ENCODE measurements around the gene TBC1D22A. TPM values are rescaled to one million over a fixed set of nuclear protein-coding genes. Genes with fewer than 3 reads are reported as not detected.

TBC1D22A gene
- total and polyA plus RNA-seq, 9 donors: 12.5 to 25.6 (median 18.5) TPM

- no peak overlapping the region for H3K27ac ChIP-seq
- DNase-seq: peak in 1 of 5 donors; percentile 3
- no peaks in the 10 kb centered on the region for H3K4me1 ChIP-seq (ENCODE audit: insufficient read depth)
- WGBS, 3 donors: 94% methylated on average over 18 of the region's 18 CpGs
- intact Hi-C loops (cut with DNase I): no loop called here
- no peaks in the 10 kb centered on the region for H3K27me3 ChIP-seq
- TF ChIP-seq POLR2A (IDR thresholded peaks at IDR 0.05): no peak
- no peak for TF ChIP-seq EP300 (IDR thresholded peaks at IDR 0.05)
- TF ChIP-seq CTCF (IDR thresholded peaks at IDR 0.05): no peak
- H3K36me3 ChIP-seq: no peaks in the 10 kb centered on the region
- H3K4me3 ChIP-seq: no peak overlapping the region
- H3K9me3 ChIP-seq: no peaks in the 10 kb centered on the region
Observed at GRCh38 chr22:47123006-47123826, 360.8 kb downstream of the TBC1D22A start.

DNA sequence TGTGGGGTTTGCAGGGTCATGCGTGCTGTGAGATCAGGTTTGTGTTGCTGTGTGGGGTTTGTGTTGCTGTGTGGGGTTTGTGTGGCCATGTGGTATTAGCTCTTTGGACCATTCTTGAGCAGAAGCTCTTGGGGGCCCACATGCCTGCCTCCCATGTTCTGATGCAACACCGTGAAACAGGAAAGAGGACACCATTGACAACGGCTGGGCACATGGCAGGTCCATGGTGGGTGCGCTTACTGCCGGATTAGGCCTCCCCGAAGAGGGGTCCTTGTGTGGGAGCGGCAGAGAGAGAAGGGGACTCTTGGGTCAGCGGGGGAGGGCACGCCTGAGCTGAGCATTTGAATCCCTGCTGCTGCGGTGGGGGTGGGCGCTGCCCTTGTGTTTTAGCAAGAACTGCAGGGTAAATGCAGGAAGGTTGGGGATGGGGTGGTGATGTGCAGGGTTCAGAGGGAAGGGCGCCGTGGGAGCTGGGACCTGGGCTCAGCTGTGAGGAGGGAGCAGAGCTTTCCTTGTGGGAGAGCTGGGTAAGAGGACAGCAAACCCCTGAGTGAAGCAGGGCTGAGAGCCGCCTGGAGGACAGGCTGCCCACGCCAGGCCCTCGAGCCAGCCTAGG, 361.5 kb downstream of the TBC1D22A start:
- intact Hi-C loops (cut with DNase I): no loop called here
- H3K4me1 ChIP-seq (ENCODE audit: insufficient read depth): no peaks in the 10 kb centered on the region
- no peaks in the 10 kb centered on the region for H3K36me3 ChIP-seq
- 91 to 94% (median 94%) methylated on average over 16 of the region's 16 CpGs for WGBS, 3 donors
- no peak overlapping the region for H3K4me3 ChIP-seq
- peak in 1 of 5 donors; percentile 9 for DNase-seq
- H3K27ac ChIP-seq: no peak overlapping the region
- H3K27me3 ChIP-seq: no peaks in the 10 kb centered on the region
- H3K9me3 ChIP-seq: no peaks in the 10 kb centered on the region
- no peak for TF ChIP-seq CTCF (IDR thresholded peaks at IDR 0.05)
- TF ChIP-seq EP300 (IDR thresholded peaks at IDR 0.05): no peak
- TF ChIP-seq POLR2A (IDR thresholded peaks at IDR 0.05): no peak

DNA sequence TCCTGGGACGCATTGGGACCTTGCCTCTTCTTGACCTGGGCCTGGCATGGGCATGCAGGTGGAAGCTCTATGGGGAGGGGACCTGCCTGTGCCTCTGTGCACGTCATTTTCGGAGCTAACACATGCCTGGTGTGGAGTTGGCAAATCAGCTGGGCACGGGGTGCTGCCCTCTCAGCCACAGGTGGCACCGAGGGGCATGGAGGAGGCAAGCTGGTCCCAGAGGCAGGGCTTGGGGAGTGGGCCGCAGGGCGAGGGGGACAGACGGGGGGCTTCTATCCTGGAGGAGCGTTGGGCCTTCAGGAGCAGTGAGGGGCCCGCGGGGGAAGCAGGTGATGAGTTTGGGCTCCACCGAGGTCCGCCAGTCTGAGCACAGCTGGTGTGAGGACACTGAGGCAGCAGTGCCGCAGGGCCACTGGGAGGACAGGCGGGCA, 362.0 kb downstream of the TBC1D22A start:
- H3K27ac ChIP-seq: no peak overlapping the region
- no peaks in the 10 kb centered on the region for H3K27me3 ChIP-seq
- WGBS, 3 donors: 95 to 98% (median 97%) methylated on average over 15 of the region's 15 CpGs
- no peak overlapping the region for H3K4me3 ChIP-seq
- no peaks in the 10 kb centered on the region for H3K4me1 ChIP-seq (ENCODE audit: insufficient read depth)
- intact Hi-C loops (cut with DNase I): no loop called here
- no peaks in the 10 kb centered on the region for H3K9me3 ChIP-seq
- TF ChIP-seq CTCF (IDR thresholded peaks at IDR 0.05) (no peak), POLR2A (IDR thresholded peaks at IDR 0.05) (no peak), EP300 (IDR thresholded peaks at IDR 0.05) (no peak)
- DNase-seq: peak in 1 of 5 donors; percentile 22
- no peaks in the 10 kb centered on the region for H3K36me3 ChIP-seq

GRCh38 chr22:47124961-47125360, 362.5 kb downstream of the TBC1D22A start:
- H3K9me3 ChIP-seq: no peaks in the 10 kb centered on the region
- no peaks in the 10 kb centered on the region for H3K4me1 ChIP-seq (ENCODE audit: insufficient read depth)
- H3K4me3 ChIP-seq: no peak overlapping the region
- no peaks in the 10 kb centered on the region for H3K36me3 ChIP-seq
- intact Hi-C loops (cut with DNase I): no loop called here
- no peak overlapping the region for H3K27ac ChIP-seq
- H3K27me3 ChIP-seq: no peaks in the 10 kb centered on the region
- WGBS, 3 donors: 92 to 93% (median 92%) methylated on average over 14 of the region's 14 CpGs
- peak in 1 of 5 donors; percentile 21 for DNase-seq
- TF ChIP-seq CTCF (IDR thresholded peaks at IDR 0.05) (no peak), EP300 (IDR thresholded peaks at IDR 0.05) (no peak), POLR2A (IDR thresholded peaks at IDR 0.05) (no peak)

Measured in ovary (tissue), 9 donors.